B cell (primary cell): ENCODE data around the gene LY9.

Experiments used
- CTCF ChIP-seq: fragments of 200-600 bp; IDR thresholded peaks from one replicate; pipeline ENCODE4 v1.8.0; 2022; ENCODE audit warnings: antibody characterized with exemption, mild to moderate bottlenecking
- EZH2 ChIP-seq: IDR thresholded peaks from 2 replicates; pipeline ENCODE4 v1.6.1; 2012; ENCODE audit warnings: borderline replicate concordance, low read depth, mild to moderate bottlenecking, moderate library complexity, low read length; ENCODE audit not compliant: insufficient read depth, poor library complexity, severe bottlenecking

- TF ChIP-seq CTCF = no peak
- TF ChIP-seq EZH2 = no peak
These were observed 80.3 kb downstream of the LY9 start for GRCh38 chr1:160876311-160876710.
